Upper lobe of left lung (tissue), 4 donors: ENCODE results near the gene LRR1.

Source experiments
- CTCF ChIP-seq, 6 experiments: fragments of 450-650 bp in 4 of 6; fragments of 200-600 bp in 2 of 6; sonication (generic) in 2 of 6; IDR thresholded peaks; one replicate each; pipeline ENCODE4 v1.5.1; 2016 to 2019; ENCODE audit warnings: antibody characterized with exemption in 6 of 6
- POLR2A ChIP-seq, 4 donors: fragments of 450-650 bp; IDR thresholded peaks; one replicate each; pipeline ENCODE4 v1.5.1; 2016 to 2017; ENCODE audit warnings: antibody characterized with exemption in 4 of 4, mild to moderate bottlenecking in 2 of 4
- POLR2AphosphoS5 ChIP-seq, 2 donors: sonication (generic); formaldehyde crosslinking; IDR thresholded peaks; one replicate each; pipeline ENCODE4 v1.5.1; 2017; ENCODE audit warnings: antibody characterized with exemption in 2 of 2

GRCh38 chr14:49623941-49624839, 25.4 kb downstream of the LRR1 start:
- TF ChIP-seq POLR2AphosphoS5 (IDR thresholded peaks at IDR 0.05) (no peak), POLR2A (IDR thresholded peaks at IDR 0.05) (no peak), CTCF (IDR thresholded peaks at IDR 0.05) (no peak)
